ENCODE measurements around the gene KAT2B.

KAT2B gene

GRCh38 chr3:20141851-20142250 is 101.6 kb downstream of the KAT2B start:
- Mint-ChIP-seq H3K4me1 (peaks cover 2% of the 10 kb centered on the region), H3K36me3 (peaks cover 34% of the 10 kb centered on the region), H3K27ac (no peak overlapping the region), H3K27me3 (no peaks in the 10 kb centered on the region), H3K4me3 (no peak overlapping the region), H3K9me3 (peaks cover 5% of the 10 kb centered on the region)
- DNase-seq (ENCODE audit: low spot score in 2 of 2) = no peak
- ATAC-seq (ENCODE audit: low read depth) = no peak

GRCh38 chr3:20142517-20142916 is 102.3 kb downstream of the KAT2B start:
- peaks cover 2% of the 10 kb centered on the region for H3K4me1 Mint-ChIP-seq
- ATAC-seq (ENCODE audit: low read depth) = no peak

DNA sequence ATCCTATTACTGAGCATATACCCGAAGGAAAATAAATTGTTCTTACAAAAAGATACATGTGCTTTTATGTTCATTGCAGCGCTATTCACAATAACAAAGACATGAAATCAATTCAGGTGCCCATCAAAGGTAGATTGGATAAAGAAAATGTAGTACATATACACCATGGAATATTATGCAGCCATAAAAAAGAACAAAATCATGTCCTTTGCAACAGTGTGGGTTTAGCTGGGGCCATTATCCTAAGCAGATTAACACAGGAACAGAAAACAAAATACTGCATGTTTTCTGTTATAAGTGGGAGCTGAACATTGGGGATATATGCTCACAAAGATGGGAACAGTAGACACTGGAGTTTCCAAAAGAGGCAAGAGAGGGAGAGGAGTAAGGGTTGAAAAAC is 103.3 kb downstream of the KAT2B start:
- Mint-ChIP-seq H3K27me3 (no peaks in the 10 kb centered on the region), H3K36me3 (peaks cover 37% of the 10 kb centered on the region), H3K4me1 (peaks cover 2% of the 10 kb centered on the region), H3K4me3 (no peak overlapping the region), H3K27ac (no peak overlapping the region), H3K9me3 (peaks cover 5% of the 10 kb centered on the region)
- DNase-seq (ENCODE audit: low spot score in 2 of 2) (no peak), ATAC-seq (ENCODE audit: low read depth) (no peak)

More at GRCh38 chr3:20142517-20142916, 102.3 kb downstream of the KAT2B start:
- Mint-ChIP-seq H3K4me3 (no peak overlapping the region), H3K36me3 (peaks cover 32% of the 10 kb centered on the region), H3K27ac (no peak overlapping the region), H3K27me3 (no peaks in the 10 kb centered on the region), H3K9me3 (peaks cover 5% of the 10 kb centered on the region)
- no peak for DNase-seq (ENCODE audit: low spot score in 2 of 2)

- H3K4me3 Mint-ChIP-seq = no peak overlapping the region
- DNase-seq (ENCODE audit: low spot score in 2 of 2) (no peak), ATAC-seq (ENCODE audit: low read depth) (no peak)
- H3K27me3 Mint-ChIP-seq = no peaks in the 10 kb centered on the region
- peaks cover 37% of the 10 kb centered on the region for H3K36me3 Mint-ChIP-seq
- H3K4me1 Mint-ChIP-seq = peaks cover under 1% of the 10 kb centered on the region
- H3K27ac Mint-ChIP-seq = no peak overlapping the region
- peaks cover 5% of the 10 kb centered on the region for H3K9me3 Mint-ChIP-seq
These were observed 105.6 kb downstream of the KAT2B start for GRCh38 chr3:20145874-20146273.

- DNase-seq (ENCODE audit: low spot score in 2 of 2) (no peak), ATAC-seq (ENCODE audit: low read depth) (no peak)
- Mint-ChIP-seq H3K4me1 (no peaks in the 10 kb centered on the region), H3K9me3 (peaks cover 5% of the 10 kb centered on the region), H3K4me3 (no peak overlapping the region), H3K27me3 (no peaks in the 10 kb centered on the region), H3K27ac (no peak overlapping the region), H3K36me3 (peaks cover 35% of the 10 kb centered on the region)
These were observed 106.1 kb downstream of the KAT2B start for GRCh38 chr3:20146301-20146700.

DNA sequence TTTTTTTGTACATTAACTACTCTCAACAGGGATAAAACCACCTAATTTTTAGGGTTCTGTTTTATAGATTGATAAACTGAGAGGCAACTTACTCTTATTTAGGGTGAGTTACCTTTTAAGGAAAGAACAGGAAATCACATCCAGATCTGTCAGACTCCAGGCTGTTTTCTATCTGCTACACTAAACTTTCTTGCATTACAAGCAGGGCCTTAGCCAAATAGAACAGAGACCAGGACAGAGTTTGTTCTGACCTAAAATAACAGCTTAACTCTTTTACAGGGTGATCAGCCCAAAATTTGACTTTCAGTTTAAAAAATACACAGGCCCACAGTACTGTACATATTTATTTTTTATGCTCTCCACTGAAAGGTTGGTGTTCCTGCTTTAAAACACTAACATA is 107.1 kb downstream of the KAT2B start:
- ATAC-seq (ENCODE audit: low read depth) (no peak), DNase-seq (ENCODE audit: low spot score in 2 of 2) (no peak)
- H3K9me3 Mint-ChIP-seq = peaks cover 4% of the 10 kb centered on the region
- H3K27ac Mint-ChIP-seq = no peak overlapping the region
- H3K36me3 Mint-ChIP-seq = peaks cover 32% of the 10 kb centered on the region
- no peaks in the 10 kb centered on the region for H3K4me1 Mint-ChIP-seq
- no peak overlapping the region for H3K4me3 Mint-ChIP-seq
- H3K27me3 Mint-ChIP-seq = no peaks in the 10 kb centered on the region

DNA sequence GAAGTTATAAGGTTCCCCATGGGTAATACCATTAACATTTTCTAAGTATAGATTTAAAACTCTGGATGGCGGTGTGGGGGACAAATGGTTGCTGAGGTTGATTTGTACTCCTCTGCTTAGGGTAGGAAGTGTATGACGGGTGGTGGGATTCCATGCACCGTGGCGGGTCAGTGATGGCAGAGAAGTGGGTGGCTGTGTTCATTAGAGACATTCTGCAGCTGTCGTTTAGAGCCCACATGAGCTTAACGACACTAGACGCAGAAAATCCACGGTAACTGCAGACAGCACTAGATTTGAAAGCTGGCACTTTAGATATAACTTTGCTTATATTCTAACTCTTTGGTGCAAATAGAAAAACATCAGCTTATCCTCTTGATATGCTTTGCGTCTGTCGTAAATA is 108.2 kb downstream of the KAT2B start:
- DNase-seq (ENCODE audit: low spot score in 2 of 2) (no peak), ATAC-seq (ENCODE audit: low read depth) (no peak)
- Mint-ChIP-seq H3K27ac (no peak overlapping the region), H3K4me3 (no peak overlapping the region), H3K9me3 (no peaks in the 10 kb centered on the region), H3K27me3 (no peaks in the 10 kb centered on the region), H3K36me3 (peaks cover 25% of the 10 kb centered on the region), H3K4me1 (no peaks in the 10 kb centered on the region)

GRCh38 chr3:20154078-20154477 is 113.8 kb downstream of the KAT2B start:
- Mint-ChIP-seq H3K36me3 (peaks cover 10% of the 10 kb centered on the region), H3K27ac (peak overlapping the region; percentile 67), H3K27me3 (no peaks in the 10 kb centered on the region), H3K4me3 (no peak overlapping the region), H3K9me3 (no peaks in the 10 kb centered on the region), H3K4me1 (peaks cover 2% of the 10 kb centered on the region)
- no peak for ATAC-seq (ENCODE audit: low read depth)
- no peak for DNase-seq (ENCODE audit: low spot score in 2 of 2)

GRCh38 chr3:20154928-20155327 is 114.7 kb downstream of the KAT2B start:
- Mint-ChIP-seq H3K9me3 (no peaks in the 10 kb centered on the region), H3K27ac (peak overlapping the region; percentile 67), H3K4me1 (peaks cover 6% of the 10 kb centered on the region), H3K27me3 (no peaks in the 10 kb centered on the region), H3K36me3 (peaks cover 9% of the 10 kb centered on the region), H3K4me3 (no peak overlapping the region)
- DNase-seq (ENCODE audit: low spot score in 2 of 2) = no peak
- ATAC-seq (ENCODE audit: low read depth) = no peak

DNA sequence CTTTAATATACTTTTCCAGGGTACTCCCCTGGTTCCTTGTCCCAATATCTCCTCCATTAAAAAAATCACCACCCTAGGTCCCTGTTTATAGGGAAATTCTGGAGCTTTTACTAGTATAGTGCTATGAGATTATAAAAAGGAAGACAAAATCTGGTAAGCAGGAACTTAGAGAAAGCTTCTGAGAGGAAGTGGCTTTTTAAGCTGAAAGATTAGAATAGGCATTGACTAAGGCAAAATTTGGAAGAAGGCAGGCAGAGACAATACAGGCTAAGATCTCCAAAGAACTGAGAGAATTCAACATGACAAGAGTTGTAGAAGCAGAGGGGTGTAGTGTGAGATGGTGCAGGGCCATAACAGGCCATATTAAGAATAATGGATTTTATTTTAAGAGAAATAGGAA is 120.0 kb downstream of the KAT2B start:
- DNase-seq (ENCODE audit: low spot score in 2 of 2) (no peak), ATAC-seq (ENCODE audit: low read depth) (peak; percentile 65)
- Mint-ChIP-seq H3K9me3 (no peaks in the 10 kb centered on the region), H3K4me1 (peaks cover 16% of the 10 kb centered on the region), H3K4me3 (peak overlapping the region; percentile 21), H3K27ac (peak overlapping the region; percentile 6), H3K27me3 (no peaks in the 10 kb centered on the region), H3K36me3 (no peaks in the 10 kb centered on the region)

DNA sequence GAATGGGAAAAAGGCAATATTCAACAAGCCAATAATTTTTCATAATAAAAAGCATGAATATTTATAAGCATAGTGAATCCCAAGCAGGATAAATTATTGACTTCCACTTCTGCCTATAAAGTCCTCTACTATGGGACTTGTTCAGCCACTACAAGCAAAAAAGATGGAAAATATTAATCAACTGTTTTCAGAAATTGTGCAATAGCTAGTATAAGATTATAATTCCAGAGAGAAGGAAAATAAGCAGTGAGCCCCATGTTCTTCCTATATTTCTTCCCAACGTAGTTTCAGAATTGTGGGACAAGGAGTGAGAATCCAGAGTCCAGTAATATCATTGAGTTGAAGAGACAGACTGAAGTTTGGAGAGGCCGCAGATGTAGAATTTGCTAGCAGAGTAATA is 121.5 kb downstream of the KAT2B start:
- ATAC-seq (ENCODE audit: low read depth) = no peak
- H3K9me3 Mint-ChIP-seq = no peaks in the 10 kb centered on the region
- no peak overlapping the region for H3K27ac Mint-ChIP-seq
- peaks cover 2% of the 10 kb centered on the region for H3K36me3 Mint-ChIP-seq
- no peaks in the 10 kb centered on the region for H3K27me3 Mint-ChIP-seq
- DNase-seq (ENCODE audit: low spot score in 2 of 2) = no peak
- H3K4me3 Mint-ChIP-seq = no peak overlapping the region
- peaks cover 19% of the 10 kb centered on the region for H3K4me1 Mint-ChIP-seq

DNA sequence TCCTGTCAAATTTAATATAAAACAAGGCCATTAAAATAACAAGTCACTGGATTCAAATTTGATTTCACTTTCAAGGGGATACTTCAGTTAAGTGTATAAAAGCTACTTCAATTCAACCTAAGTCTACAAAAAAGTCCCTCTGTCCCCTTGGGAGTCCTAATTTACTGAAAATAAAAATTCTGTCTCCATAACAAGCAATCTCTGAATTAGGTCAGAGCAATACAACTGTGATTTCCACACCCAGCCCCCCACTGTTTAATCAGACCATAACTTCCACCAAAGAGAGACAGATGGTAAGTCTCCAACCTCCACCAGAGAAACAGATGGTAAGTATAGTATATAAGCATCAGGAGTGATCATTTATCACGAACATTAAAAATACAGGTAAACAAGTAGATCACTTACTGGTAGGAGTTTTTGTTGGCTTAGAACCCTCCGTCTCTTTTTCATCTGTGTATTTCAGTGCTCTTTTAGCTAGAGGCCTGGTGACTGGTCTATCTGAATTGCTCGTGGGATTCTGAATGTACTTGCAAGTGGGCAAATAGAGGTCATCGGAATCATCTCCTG is 133.7 kb downstream of the KAT2B start:
- peaks cover 16% of the 10 kb centered on the region for H3K36me3 Mint-ChIP-seq

GRCh38 chr3:20181276-20181675 is 141.0 kb downstream of the KAT2B start:
- no peaks in the 10 kb centered on the region for H3K9me3 Mint-ChIP-seq
- H3K36me3 Mint-ChIP-seq = peaks cover 18% of the 10 kb centered on the region
- no peak for DNase-seq (ENCODE audit: low spot score in 2 of 2)
- H3K4me3 Mint-ChIP-seq = no peak overlapping the region
- peaks cover 3% of the 10 kb centered on the region for H3K4me1 Mint-ChIP-seq
- ATAC-seq (ENCODE audit: low read depth) = no peak
- no peak overlapping the region for H3K27ac Mint-ChIP-seq
- no peaks in the 10 kb centered on the region for H3K27me3 Mint-ChIP-seq

More for the DNA sequence above, 133.7 kb downstream of the KAT2B start:
- Mint-ChIP-seq H3K27ac (no peak overlapping the region), H3K4me1 (peaks cover 2% of the 10 kb centered on the region), H3K9me3 (no peaks in the 10 kb centered on the region), H3K27me3 (no peaks in the 10 kb centered on the region), H3K4me3 (no peak overlapping the region)
- ATAC-seq (ENCODE audit: low read depth) (peak; percentile 52), DNase-seq (ENCODE audit: low spot score in 2 of 2) (no peak)

GRCh38 chr3:20182206-20182605 is 142.0 kb downstream of the KAT2B start:
- H3K4me3 Mint-ChIP-seq = no peak overlapping the region
- H3K9me3 Mint-ChIP-seq = no peaks in the 10 kb centered on the region
- H3K36me3 Mint-ChIP-seq = peaks cover 18% of the 10 kb centered on the region
- ATAC-seq (ENCODE audit: low read depth) (no peak), DNase-seq (ENCODE audit: low spot score in 2 of 2) (no peak)
- no peaks in the 10 kb centered on the region for H3K27me3 Mint-ChIP-seq
- peaks cover 3% of the 10 kb centered on the region for H3K4me1 Mint-ChIP-seq
- H3K27ac Mint-ChIP-seq = no peak overlapping the region

DNA sequence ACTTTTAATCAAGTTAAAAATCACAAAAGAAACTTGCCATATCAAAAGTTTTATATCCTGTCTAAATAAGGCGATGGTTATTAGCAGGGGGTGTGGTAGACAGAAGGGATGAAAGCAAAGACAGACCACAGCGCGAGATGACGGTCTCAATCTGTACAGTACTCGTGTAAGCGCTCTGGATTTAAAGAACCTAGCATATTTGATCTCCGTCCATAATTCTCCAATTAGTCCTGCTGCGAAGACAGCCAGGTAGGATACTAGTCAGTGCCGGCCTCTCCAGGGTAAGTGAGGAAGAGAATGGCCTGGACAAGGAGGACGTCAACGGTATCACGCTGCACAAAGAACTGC is 145.1 kb downstream of the KAT2B start:
- Mint-ChIP-seq H3K4me1 (peaks cover 3% of the 10 kb centered on the region), H3K36me3 (peaks cover 2% of the 10 kb centered on the region), H3K9me3 (no peaks in the 10 kb centered on the region), H3K27me3 (no peaks in the 10 kb centered on the region), H3K27ac (no peak overlapping the region), H3K4me3 (no peak overlapping the region)
- no peak for ATAC-seq (ENCODE audit: low read depth)
- DNase-seq (ENCODE audit: low spot score in 2 of 2) = peak in 1 of 2 donors; percentile 3
